Neural crest cell (in vitro differentiated cells): ENCODE measurements around the gene TMEM154. TPM values are rescaled to one million over a fixed set of nuclear protein-coding genes. Genes with fewer than 3 reads are reported as not detected.

ENCODE experiments used
- DNase-seq: peaks from one replicate; pipeline ENCODE4 v3.0.0; 2021; ENCODE audit warnings: low read depth, mixed read lengths, low spot score
- H3K27ac Mint-ChIP-seq: one replicate; pipeline ENCODE4 v1.8.0; 2021; ENCODE audit warnings: mild to moderate bottlenecking, mixed read lengths; ENCODE audit not compliant: unreplicated experiment
- H3K27me3 Mint-ChIP-seq: 2 replicates; pipeline ENCODE4 v1.8.0; 2021; ENCODE audit warnings: low read depth, mild to moderate bottlenecking, mixed read lengths
- H3K36me3 Mint-ChIP-seq: 2 replicates; pipeline ENCODE4 v1.8.0; 2021; ENCODE audit warnings: low read depth, mild to moderate bottlenecking, mixed read lengths
- H3K4me1 Mint-ChIP-seq: 2 replicates; pipeline ENCODE4 v1.8.0; 2021; ENCODE audit warnings: mixed read lengths
- H3K4me3 Mint-ChIP-seq: one replicate; pipeline ENCODE4 v1.8.0; 2021; ENCODE audit warnings: mild to moderate bottlenecking, mixed read lengths
- H3K9me3 Mint-ChIP-seq: 2 replicates; pipeline ENCODE4 v1.8.0; 2021; ENCODE audit warnings: mixed read lengths
- CTCF ChIP-seq: fragments of 200-600 bp; sonication (generic); conservative IDR thresholded peaks from 2 replicates; pipeline ENCODE4 v1.5.0; 2021; ENCODE audit warnings: antibody characterized with exemption, mild to moderate bottlenecking
- total RNA-seq: library from RNA; stranded (reverse); gene quantifications from 2 replicates; pipeline ENCODE4 v1.2.1, GENCODE V29; 2021

The TMEM154 gene
- total RNA-seq, 1 donor from 2014 or later, result 0.44 TPM

DNA sequence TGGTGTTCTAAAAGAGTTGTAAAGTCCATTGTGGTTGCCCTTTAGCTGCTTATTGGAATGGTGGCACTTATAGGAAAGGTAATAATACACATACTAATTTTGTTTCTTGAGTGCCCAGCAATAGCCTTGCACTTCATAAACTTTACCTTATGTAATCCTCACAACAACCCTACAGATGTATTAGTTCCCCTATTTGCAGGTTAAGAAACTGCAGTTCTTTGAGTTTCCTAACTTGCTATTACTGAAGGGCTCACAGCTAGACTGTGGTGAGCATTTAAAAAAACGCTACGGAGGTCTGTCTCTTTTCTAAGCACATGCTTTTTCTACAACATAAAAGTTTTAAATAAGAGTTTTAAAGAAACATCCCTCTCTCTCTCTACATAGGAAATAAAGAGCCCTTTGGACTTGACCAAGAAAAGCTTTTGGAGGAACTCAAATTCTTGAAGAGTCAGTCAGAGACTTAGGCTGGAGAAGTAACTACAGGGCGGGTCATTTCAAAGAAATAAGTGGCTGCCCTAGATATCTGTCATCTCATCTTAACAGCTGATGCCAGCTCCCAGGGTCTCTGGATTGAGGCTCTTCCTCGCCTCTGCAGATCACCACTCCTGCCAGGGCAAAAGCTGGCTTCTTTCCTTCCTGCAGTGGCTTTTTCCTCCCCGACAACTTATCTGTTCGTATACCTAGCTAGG lies 101.9 kb downstream of the TMEM154 start:
- Mint-ChIP-seq H3K4me3 (no peak overlapping the region), H3K36me3 (no peaks in the 10 kb centered on the region), H3K4me1 (peaks cover 11% of the 10 kb centered on the region), H3K27me3 (no peaks in the 10 kb centered on the region), H3K9me3 (no peaks in the 10 kb centered on the region), H3K27ac (no peak overlapping the region)
- no peak for TF ChIP-seq CTCF
- DNase-seq, result no peak

GRCh38 chr4:152575533-152575932 lies 104.3 kb downstream of the TMEM154 start:
- H3K4me1 Mint-ChIP-seq, result peaks cover 11% of the 10 kb centered on the region
- H3K9me3 Mint-ChIP-seq, result no peaks in the 10 kb centered on the region
- H3K36me3 Mint-ChIP-seq, result no peaks in the 10 kb centered on the region
- H3K27ac Mint-ChIP-seq, result no peak overlapping the region
- H3K27me3 Mint-ChIP-seq, result no peaks in the 10 kb centered on the region
- TF ChIP-seq CTCF, result no peak
- DNase-seq, result no peak
- H3K4me3 Mint-ChIP-seq, result no peak overlapping the region

DNA sequence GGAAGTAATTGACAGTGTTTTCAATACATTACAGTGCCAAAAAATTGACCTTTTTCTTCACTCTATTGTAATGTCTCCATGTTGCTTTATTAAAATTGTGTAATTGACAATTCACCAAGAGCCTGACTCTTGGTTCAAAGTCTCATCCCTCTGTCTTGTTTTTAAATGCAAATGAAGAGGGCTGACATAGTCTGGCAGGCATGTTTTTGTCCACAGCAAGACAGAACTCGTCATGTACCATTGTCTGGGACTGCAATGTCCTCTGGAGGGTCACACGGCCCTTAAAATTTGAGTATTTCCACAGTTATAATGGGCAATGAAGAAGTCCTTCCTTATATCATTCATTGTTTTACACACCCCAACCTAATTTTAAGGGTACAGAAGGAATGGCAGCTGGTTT lies 105.9 kb downstream of the TMEM154 start:
- Mint-ChIP-seq H3K27me3 (no peaks in the 10 kb centered on the region), H3K27ac (no peak overlapping the region), H3K36me3 (no peaks in the 10 kb centered on the region), H3K4me1 (peaks cover 11% of the 10 kb centered on the region), H3K4me3 (no peak overlapping the region), H3K9me3 (no peaks in the 10 kb centered on the region)
- TF ChIP-seq CTCF, result no peak
- DNase-seq, result no peak

DNA sequence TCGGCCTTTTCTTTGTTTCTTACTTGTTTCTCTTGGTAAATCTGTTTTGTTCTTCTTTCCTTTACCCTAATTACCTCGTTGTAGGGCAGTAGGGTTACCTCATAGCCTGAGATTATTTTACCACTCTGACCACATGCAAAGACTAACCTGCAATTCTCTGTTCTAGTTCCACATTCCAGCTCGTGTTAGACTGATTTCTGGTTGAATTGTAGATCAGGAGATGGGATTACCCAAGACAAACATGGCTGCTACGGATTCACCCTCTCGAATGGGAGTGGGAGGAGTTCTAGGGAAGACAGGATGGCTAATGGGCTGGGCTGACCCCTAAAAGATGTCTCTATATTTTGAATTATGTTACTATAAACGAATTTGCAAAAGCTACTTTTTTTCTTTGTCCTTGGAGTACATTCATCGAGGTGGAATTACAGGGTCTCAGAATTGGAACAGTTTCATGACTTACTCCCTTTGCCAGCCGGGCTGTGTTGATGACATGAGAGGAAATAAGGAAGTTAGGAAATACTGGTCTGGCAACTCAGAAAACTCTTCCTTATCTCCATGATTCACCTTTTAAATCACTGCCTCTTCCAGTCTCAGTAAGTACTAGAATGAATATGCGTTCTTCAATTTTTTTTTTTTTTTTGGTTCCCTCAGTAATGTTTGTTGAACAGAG lies 107.2 kb downstream of the TMEM154 start:
- Mint-ChIP-seq H3K27ac (no peak overlapping the region), H3K9me3 (no peaks in the 10 kb centered on the region), H3K27me3 (no peaks in the 10 kb centered on the region), H3K4me1 (peaks cover 11% of the 10 kb centered on the region), H3K36me3 (no peaks in the 10 kb centered on the region), H3K4me3 (no peak overlapping the region)
- DNase-seq, result no peak
- TF ChIP-seq CTCF, result no peak

GRCh38 chr4:152571770-152572169 lies 108.0 kb downstream of the TMEM154 start:
- Mint-ChIP-seq H3K4me1 (peaks cover 11% of the 10 kb centered on the region), H3K27me3 (no peaks in the 10 kb centered on the region), H3K4me3 (no peak overlapping the region), H3K9me3 (no peaks in the 10 kb centered on the region), H3K36me3 (no peaks in the 10 kb centered on the region), H3K27ac (no peak overlapping the region)
- no peak for TF ChIP-seq CTCF
- DNase-seq, result no peak
